Fibroblast of villous mesenchyme (primary cell): Measurements from ENCODE around the gene MAGI1. TPM values are rescaled to one million over a fixed set of nuclear protein-coding genes. Genes with fewer than 3 reads are reported as not detected.

Source experiments
- DNase-seq: peaks from one replicate; pipeline ENCODE4 v3.0.0-alpha.2; 2010; ENCODE audit warnings: low read depth
- H3K4me3 ChIP-seq: 2 replicates; pipeline ENCODE4 v1.5.1; 2011; ENCODE audit warnings: low read depth, mild to moderate bottlenecking, low read length
- CTCF ChIP-seq: IDR thresholded peaks from 2 replicates; pipeline ENCODE4 v1.5.1; 2012; ENCODE audit warnings: low read depth, mild to moderate bottlenecking, low read length; ENCODE audit not compliant: insufficient read depth
- total RNA-seq: library from RNA; depleted of rRNA; stranded (reverse); fragments of >200 nt; gene quantifications from 2 replicates; pipeline ENCODE4 v1.2.3, GENCODE V29; 2012

The MAGI1 gene
- total RNA-seq, 1 donor: 20.7 TPM

GRCh38 chr3:65348398-65348995 lies 690.2 kb downstream of the MAGI1 start:
- no peak for TF ChIP-seq CTCF
- no peak overlapping the region for H3K4me3 ChIP-seq
- peak; percentile 89 for DNase-seq

GRCh38 chr3:65347166-65347565 lies 691.6 kb downstream of the MAGI1 start:
- H3K4me3 ChIP-seq: no peak overlapping the region
- DNase-seq: no peak
- no peak for TF ChIP-seq CTCF

- no peak overlapping the region for H3K4me3 ChIP-seq
- TF ChIP-seq CTCF: no peak
- DNase-seq: no peak
These were observed 693.9 kb downstream of the MAGI1 start for GRCh38 chr3:65344846-65345245.

- H3K4me3 ChIP-seq: no peak overlapping the region
- TF ChIP-seq CTCF: no peak
- no peak for DNase-seq
These were observed 694.3 kb downstream of the MAGI1 start for GRCh38 chr3:65344444-65344843.

GRCh38 chr3:65343736-65344135 lies 695.0 kb downstream of the MAGI1 start:
- no peak for TF ChIP-seq CTCF
- no peak for DNase-seq
- H3K4me3 ChIP-seq: no peak overlapping the region

GRCh38 chr3:65343026-65343425 lies 695.7 kb downstream of the MAGI1 start:
- no peak for TF ChIP-seq CTCF
- H3K4me3 ChIP-seq: no peak overlapping the region
- no peak for DNase-seq

GRCh38 chr3:65342084-65342683 lies 696.5 kb downstream of the MAGI1 start:
- peak; percentile 80 for TF ChIP-seq CTCF
- H3K4me3 ChIP-seq: no peak overlapping the region
- DNase-seq: peak; percentile 48
